T-helper 22 cell (primary cell): ENCODE measurements around the gene BRD1.

ENCODE experiments used
- DNase-seq: peaks from one replicate; pipeline ENCODE4 v3.0.0-alpha.2; 2020; ENCODE audit warnings: low read depth

Gene BRD1

GRCh38 chr22:49800408-49801238, 27.1 kb downstream of the BRD1 start:
- DNase-seq, result no peak

- DNase-seq, result no peak
Observed at GRCh38 chr22:49799431-49800075, 28.1 kb downstream of the BRD1 start.

- no peak for DNase-seq
Observed at GRCh38 chr22:49798486-49799151, 29.1 kb downstream of the BRD1 start.

GRCh38 chr22:49797706-49798105, 30.0 kb downstream of the BRD1 start:
- DNase-seq, result no peak

GRCh38 chr22:49796596-49797270, 30.9 kb downstream of the BRD1 start:
- no peak for DNase-seq

GRCh38 chr22:49795521-49795920, 32.2 kb downstream of the BRD1 start:
- DNase-seq, result no peak

- no peak for DNase-seq
Observed at GRCh38 chr22:49793871-49794270, 33.8 kb downstream of the BRD1 start.

GRCh38 chr22:49793296-49793695, 34.4 kb downstream of the BRD1 start:
- DNase-seq, result no peak

- DNase-seq, result no peak
Observed at GRCh38 chr22:49792107-49792506, 35.6 kb downstream of the BRD1 start.

GRCh38 chr22:49791682-49792081, 36.0 kb downstream of the BRD1 start:
- DNase-seq, result no peak

- DNase-seq, result no peak
Observed at GRCh38 chr22:49790912-49791311, 36.8 kb downstream of the BRD1 start.

- DNase-seq, result peak; percentile 18
Observed at GRCh38 chr22:49789289-49790141, 38.2 kb downstream of the BRD1 start.

GRCh38 chr22:49788504-49788903, 39.2 kb downstream of the BRD1 start:
- no peak for DNase-seq

- no peak for DNase-seq
Observed at GRCh38 chr22:49787861-49788260, 39.8 kb downstream of the BRD1 start.

GRCh38 chr22:49786976-49787706, 40.5 kb downstream of the BRD1 start:
- no peak for DNase-seq

- DNase-seq, result no peak
Observed at GRCh38 chr22:49785841-49786471, 41.7 kb downstream of the BRD1 start.

- no peak for DNase-seq
Observed at GRCh38 chr22:49785046-49785521, 42.6 kb downstream of the BRD1 start.

GRCh38 chr22:49784630-49784971, 43.1 kb downstream of the BRD1 start:
- no peak for DNase-seq

- no peak for DNase-seq
Observed at GRCh38 chr22:49783926-49784629, 43.6 kb downstream of the BRD1 start.
